Measurements from ENCODE around the gene CSGALNACT2. TPM values are rescaled to one million over a fixed set of nuclear protein-coding genes. Genes with fewer than 3 reads are reported as not detected.

The CSGALNACT2 gene
- total RNA-seq, 2 experiments from 2014 or later: 17.0 to 17.4 TPM

DNA sequence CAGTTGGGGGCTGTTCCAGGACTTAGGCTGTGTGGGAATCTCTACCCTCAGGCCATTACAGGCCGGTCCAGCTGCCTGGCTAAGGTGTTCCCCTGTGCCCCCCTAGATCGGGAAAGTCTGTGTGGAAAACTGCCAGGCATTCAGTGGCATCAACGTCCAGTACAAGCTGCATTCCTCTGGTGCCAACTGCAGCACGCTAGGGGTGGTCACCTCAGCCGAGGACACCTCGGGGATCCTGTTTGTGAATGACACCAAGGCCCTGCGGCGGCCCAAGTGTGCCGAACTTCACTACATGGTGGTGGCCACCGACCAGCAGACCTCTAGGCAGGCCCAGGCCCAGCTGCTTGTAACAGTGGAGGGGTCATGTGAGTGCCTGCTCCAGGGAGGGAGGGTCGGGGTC, 27.1 kb upstream of the CSGALNACT2 start:
- ChIA-PET CTCF (interaction anchor here (0.7 kb wide), 1 partner anchor 715 kb away, joined by 4 read pairs; no protein-coding TSS in a partner anchor), POLR2A (no interaction called here)

DNA sequence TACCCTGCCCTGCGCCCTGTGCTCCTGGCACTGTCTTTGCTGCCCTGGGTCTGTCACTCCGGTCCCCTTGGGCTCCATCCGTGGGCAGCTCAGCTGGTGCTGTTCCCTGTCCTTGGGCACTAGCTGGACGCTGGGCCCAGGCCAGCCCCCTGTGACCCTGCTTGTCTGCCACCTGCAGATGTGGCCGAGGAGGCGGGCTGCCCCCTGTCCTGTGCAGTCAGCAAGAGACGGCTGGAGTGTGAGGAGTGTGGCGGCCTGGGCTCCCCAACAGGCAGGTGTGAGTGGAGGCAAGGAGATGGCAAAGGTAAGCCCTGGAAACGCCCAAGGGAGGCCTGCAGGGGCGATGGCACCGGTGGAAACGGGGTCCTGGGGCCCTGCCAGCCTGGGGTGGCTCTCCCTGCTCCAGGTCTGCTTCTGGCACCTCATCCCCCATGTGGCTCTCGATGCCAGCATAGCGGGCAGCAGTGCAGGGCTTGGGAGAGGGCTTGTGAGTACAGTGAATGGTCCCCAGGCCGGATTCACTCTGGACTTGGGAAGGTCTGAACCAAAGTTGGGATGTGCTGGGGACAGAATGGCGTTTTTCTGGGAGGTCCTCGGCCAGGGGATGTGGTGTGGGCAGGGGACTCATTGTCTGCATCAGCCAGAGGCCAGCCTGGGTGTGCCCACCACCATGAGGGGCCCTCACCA, 26.2 kb upstream of the CSGALNACT2 start:
- POLR2A ChIA-PET: no interaction called here
- CTCF ChIA-PET: no interaction called here

DNA sequence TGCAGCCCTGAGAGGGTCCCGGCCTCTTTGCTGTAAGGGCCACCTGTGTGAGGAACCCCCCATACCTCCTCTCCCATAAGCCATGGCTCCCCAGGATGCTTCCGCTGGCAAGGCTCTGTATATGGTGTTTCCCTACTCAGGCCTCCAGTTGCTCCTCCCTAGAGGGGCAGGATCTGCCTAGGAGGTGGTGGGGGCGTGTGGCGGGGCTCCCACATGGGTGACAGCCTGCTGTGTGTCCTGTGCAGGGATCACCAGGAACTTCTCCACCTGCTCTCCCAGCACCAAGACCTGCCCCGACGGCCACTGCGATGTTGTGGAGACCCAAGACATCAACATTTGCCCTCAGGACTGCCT, 25.7 kb upstream of the CSGALNACT2 start:
- POLR2A ChIA-PET: no interaction called here
- CTCF ChIA-PET: no interaction called here

DNA sequence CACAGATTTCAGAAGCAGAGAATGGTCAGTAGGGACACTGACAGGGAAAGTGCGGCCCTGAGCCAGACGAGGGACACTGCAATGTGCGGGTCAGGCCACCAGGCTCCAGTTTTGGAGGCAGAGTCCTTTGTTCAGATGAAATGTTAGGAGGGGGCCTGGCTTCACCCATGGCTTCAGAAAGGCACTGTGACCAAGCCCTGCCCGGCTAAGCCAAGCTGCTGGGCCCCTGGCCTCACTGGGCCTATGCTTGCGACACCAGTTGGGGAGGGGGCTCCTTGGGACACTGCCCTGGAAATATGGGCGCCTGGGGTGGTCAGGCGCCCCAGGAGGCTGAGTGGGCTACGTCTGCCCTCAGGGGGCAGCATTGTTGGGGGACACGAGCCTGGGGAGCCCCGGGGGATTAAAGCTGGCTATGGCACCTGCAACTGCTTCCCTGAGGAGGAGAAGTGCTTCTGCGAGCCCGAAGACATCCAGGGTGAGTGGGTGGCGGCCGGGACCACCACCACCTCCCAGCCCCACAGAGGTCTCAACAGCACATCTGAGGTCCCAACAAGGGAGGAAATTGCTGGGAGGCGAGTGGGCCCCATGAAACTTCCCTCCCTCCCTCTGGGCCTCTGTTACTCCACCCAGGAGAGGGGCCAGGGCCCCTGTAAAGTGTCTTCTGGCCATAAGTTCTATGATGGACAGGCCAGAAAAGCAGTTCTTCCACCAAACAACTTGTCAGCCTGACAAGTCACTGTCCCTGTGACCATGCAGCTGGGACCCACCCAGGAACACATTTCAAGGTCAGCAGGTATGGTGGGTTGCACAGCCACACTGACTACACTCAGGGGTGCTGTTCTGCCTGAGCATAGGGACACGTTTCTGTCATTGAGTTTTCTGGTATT, 24.8 kb upstream of the CSGALNACT2 start:
- CTCF ChIA-PET: no interaction called here
- POLR2A ChIA-PET: no interaction called here

DNA sequence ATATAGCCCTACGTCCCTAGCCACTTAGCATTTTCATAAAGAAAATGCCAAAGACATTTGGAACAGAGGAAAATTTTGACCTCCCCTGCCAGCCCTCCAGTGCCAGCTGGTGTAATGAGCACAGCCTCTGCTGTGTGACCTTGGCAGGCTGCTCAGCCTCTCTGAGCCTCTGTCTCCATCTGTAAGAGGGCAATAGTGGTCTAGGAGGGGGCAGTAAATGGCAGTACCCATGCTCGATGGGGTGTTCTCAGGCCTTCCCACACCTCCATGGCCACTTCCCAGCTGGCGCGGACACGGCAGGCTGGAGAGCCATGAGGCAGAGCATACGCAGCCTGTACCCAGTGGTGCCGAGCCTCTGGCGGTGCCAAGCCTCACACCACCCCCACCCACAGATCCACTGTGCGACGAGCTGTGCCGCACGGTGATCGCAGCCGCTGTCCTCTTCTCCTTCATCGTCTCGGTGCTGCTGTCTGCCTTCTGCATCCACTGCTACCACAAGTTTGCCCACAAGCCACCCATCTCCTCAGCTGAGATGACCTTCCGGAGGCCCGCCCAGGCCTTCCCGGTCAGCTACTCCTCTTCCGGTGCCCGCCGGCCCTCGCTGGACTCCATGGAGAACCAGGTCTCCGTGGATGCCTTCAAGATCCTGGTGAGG, 24.0 kb upstream of the CSGALNACT2 start:
- ChIA-PET CTCF (no interaction called here), POLR2A (no interaction called here)

DNA sequence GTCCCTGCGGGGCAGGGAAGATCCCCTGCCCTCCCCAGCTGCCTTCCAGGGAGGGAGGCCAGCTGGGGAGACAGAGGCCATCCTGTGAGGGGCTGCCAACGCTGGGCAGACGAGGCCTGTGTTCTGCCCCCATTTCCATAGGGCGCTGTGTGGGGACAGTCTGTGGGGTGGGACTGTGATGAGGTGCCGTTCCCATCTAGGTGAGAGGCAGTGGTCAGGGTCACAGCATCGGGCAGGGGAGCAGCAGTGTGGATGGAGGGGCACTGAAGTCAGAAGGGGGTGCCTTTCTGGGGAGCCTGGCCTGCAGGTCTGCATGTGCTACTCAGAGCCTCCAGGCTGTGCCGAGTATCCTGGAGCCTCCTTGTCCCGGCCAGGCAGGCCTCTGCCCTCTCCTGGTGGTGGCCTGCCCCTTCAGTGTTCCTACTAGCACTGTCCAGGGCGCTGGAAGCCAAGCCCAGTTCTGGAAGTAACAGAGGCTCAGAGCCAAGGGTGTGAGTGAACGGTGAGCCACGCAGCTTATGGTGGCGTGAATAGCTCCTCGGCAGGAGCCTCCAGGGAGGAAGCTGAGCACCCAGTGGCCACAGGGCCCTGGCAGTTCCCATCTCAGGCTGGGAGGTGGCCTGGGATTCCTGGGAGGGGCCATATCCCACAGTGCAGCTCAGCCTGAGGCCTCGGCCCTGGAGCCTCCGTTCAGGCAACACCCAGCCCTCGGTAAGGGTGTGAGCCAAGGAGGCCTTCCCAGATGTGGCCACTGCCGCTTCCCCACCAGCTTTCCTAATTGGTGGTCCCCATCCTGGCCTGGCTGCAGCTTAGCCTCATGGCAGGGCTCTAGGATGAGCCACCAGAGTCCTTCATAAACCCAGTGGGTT, 23.3 kb upstream of the CSGALNACT2 start:
- ChIA-PET POLR2A (interaction anchor here (0.6 kb wide), 1 partner anchor 295 kb away, joined by 10 read pairs; no protein-coding TSS in a partner anchor), CTCF (no interaction called here)

DNA sequence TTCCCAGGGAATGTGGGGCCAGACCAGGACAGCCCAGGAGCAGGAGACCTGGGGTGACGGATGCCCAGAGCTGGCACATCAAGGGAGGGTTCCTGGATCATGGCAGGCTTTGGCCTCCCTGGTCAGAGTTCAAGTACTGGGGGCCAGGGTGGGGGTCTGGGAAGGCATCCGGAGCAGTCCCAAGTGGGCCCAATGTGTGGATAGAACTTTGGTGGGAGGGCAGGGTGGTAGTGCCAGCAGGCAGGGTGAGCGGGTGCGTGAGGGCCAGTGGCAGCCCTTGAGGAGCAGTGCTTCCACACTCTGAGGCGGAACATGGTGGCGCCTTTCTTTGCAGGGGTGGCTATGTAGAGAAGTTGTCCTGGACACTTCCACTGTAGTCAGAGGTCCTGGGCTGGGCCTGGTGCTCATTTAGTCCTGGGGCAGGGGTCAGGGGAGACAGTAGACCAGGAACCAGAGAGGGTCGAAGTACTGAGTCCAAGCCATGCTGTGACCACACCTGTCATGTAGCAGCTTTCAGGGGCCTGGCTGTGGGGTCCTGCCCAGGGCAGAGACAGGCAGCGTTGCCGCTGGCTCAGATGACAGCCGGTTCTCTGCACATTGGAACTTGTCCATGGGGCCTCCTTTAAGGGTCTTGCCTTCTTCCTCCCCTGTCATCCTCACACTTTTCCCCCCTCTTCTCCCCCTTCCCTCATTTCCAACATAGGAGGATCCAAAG, 22.2 kb upstream of the CSGALNACT2 start:
- CTCF ChIA-PET: no interaction called here
- POLR2A ChIA-PET: no interaction called here

DNA sequence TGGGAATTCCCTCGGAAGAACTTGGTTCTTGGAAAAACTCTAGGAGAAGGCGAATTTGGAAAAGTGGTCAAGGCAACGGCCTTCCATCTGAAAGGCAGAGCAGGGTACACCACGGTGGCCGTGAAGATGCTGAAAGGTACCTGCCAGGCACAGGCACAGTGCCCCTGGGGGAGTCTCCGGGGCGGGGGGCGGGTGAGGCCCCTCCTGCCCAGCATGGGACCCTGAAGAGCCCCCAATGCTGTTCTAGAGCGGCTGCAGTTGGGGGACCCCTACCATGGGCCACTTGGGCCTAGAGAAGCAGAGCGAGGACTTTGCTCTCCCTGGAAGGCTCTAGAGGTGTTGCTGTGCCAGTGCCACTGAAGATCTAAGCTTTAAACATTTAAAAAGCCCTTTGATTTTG, 21.6 kb upstream of the CSGALNACT2 start:
- POLR2A ChIA-PET: no interaction called here

DNA sequence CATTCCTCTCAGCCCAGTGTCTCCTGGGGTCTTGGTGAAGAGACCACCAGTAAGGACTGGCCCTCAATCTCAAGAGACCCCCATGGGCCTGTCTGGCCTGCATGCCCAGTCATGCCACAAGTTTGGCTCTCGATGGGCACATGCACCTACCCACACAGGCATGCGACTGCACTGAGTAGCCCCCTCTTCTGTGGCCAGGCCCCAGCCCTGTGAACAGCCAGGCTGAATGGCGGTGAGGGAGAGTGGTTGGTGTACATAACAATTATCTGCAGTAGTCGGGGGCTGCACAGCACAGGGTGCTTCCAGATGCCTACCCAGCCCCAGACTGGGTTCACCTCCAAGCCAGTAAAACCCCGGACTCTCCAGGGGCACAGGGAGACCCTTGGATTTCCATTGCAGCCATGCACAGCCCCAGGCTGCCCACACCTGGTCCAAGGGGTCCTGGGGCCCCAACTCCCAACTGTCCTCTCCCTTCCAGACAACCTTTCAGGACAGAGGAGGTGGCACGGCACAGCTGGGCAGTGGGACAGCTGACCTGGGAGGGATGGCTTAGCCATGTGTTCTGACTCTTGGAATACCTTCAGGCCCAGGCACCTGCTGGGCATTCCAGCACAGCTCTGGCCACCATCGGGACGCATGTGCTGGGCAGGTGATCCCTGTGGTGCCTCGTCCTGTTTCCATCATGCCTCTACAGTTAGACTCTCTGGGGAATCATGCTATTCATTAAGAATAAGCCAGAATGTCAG, 21.0 kb upstream of the CSGALNACT2 start:
- CTCF ChIA-PET: no interaction called here
- POLR2A ChIA-PET: no interaction called here

More for the DNA sequence above, 21.6 kb upstream of the CSGALNACT2 start:
- CTCF ChIA-PET: no interaction called here

DNA sequence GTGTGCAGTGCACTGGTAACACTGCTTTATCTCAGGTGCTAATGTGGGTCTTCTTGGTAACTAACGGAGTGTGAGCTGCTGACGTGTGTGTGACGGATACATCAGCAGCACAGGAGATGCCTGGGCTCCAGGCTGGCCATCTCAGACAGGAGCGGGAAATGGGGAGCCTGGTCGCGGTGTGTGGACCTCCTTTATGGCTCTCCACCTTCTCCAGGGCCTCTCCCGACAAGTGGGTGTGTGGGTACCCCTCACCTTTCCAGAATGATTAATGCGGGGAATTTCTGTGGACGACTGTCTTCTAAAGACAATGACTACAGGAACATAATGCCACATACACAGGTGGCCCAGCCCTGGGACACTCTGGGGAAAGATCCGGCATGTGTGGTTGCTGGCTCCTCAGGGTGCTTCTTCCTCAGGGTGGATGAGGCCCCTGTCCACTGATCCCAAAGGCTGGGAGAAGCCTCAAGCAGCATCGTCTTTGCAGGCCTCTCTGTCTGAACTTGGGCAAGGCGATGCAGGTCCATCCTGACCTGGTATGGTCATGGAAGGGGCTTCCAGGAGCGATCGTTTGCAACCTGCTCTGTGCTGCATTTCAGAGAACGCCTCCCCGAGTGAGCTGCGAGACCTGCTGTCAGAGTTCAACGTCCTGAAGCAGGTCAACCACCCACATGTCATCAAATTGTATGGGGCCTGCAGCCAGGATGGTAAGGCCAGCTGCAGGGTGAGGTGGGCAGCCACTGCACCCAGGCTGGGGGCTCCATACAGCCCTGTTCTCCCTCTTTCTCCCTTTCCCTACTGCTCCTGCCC, 20.3 kb upstream of the CSGALNACT2 start:
- ChIA-PET POLR2A (no interaction called here), CTCF (interaction anchor here (1.1 kb wide), 1 partner anchor 340 kb away, joined by 3 read pairs; no protein-coding TSS in a partner anchor)

DNA sequence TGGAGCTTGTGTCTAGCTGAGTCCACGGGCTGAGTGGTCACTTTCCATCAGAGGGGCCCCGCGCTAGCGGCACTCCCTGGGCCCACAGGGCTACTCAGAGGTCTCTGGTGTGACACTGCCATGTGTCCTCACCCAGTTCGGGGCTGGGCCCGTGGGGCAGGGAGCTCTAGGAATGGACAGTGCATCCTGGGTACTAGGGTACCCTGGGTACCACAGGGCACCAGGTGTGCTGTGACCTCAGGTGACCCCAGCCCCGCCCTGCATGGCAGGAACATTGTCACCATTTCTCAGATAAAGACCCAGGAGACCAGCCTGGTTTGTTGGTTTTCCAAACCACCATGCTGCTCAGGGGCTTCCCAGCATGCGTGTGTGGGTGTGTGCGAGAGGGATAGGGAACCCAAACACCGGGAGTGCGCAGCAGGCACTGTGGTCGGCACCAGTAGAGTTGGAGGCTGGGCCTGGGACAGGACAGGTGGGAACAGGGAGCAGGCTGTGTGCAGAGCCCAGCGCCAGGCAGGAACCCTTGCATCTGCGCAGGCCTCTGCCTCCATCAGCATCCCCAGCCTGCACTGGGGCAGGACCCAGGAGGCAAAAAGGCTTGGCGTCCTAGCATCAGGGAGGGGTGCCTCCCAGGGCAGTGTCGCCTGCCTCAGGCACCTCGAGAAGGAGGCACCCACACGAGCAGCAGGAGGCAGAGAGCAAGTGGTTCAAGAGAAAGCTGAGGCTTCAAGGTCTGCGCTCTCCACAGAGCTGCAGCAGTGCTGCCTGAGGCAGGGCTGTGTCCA, 19.4 kb upstream of the CSGALNACT2 start:
- ChIA-PET CTCF (interaction anchor here (1.1 kb wide), 1 partner anchor 339 kb away, joined by 3 read pairs; no protein-coding TSS in a partner anchor), POLR2A (interaction anchor here (1.0 to 3.7 kb wide), 2 partner anchors 11 to 20 kb away, joined by 3 to 39 read pairs; partner anchors contain the start of gene CSGALNACT2)

DNA sequence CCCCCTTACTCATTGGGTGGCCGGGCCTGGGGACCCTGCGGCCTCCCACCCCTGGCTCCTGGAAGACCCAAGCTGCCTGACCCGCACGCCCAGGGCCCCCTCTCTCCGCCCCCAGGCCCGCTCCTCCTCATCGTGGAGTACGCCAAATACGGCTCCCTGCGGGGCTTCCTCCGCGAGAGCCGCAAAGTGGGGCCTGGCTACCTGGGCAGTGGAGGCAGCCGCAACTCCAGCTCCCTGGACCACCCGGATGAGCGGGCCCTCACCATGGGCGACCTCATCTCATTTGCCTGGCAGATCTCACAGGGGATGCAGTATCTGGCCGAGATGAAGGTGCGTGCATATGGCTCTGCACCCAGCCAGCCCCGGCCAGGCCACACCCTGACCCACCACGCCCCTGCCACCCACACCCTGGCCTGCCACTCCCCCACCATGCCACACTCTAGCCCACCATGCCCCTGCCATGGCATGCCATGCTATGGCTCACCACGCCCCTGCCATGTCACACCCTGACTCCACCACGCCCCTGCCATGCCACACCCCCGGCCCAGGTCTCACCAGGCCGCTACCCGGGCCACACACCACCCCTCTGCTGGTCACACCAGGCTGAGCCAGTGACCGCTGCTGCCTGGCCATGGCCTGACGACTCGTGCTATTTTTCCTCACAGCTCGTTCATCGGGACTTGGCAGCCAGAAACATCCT, 18.7 kb upstream of the CSGALNACT2 start:
- POLR2A ChIA-PET: interaction anchor here (1.0 to 3.7 kb wide), 2 partner anchors 10 to 19 kb away, joined by 3 to 39 read pairs; partner anchors contain the start of gene CSGALNACT2
- CTCF ChIA-PET: no interaction called here

DNA sequence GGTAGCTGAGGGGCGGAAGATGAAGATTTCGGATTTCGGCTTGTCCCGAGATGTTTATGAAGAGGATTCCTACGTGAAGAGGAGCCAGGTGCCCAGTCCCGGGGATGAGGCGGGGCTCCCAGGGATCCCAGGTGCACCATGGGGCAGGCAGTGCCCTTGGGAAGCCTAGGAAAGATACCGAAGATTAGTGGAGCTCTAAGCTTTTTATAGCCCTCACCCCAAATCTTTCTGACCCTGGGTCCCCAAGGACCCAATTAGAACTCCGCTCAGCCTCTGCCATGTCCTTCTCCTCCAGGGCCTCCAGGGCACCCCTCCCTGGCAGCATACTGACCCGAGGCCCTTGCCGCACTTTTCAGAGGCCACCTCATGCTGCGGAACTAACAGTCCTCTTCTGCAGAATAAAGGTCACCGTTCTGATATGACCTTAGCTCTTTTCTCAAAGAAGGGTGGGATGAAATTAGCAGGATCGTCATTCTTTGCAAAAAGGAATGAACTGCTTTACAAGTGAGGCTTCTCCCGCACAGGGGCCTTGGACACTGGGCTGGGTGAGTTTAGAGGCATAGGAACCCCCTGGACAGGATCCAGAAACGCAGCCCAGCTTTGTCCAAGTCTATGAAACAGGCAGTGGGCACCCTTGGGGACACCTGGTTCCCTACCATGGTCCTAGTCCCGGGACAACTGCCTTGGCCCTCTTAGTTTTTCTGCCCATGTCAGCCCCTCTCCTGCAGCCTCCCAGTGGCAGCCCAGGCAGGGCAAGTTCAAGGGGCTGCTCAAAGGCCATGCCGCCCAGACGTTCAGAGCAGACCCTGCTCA, 17.9 kb upstream of the CSGALNACT2 start:
- ChIA-PET CTCF (interaction anchor here (1.0 to 2.6 kb wide), 5 partner anchors 15 to 63 kb away, joined by 3 to 11 read pairs (median 3); partner anchors contain the start of gene CSGALNACT2), POLR2A (interaction anchor here (1.0 to 3.7 kb wide), 2 partner anchors 9 to 18 kb away, joined by 3 to 39 read pairs; partner anchors contain the start of gene CSGALNACT2)

DNA sequence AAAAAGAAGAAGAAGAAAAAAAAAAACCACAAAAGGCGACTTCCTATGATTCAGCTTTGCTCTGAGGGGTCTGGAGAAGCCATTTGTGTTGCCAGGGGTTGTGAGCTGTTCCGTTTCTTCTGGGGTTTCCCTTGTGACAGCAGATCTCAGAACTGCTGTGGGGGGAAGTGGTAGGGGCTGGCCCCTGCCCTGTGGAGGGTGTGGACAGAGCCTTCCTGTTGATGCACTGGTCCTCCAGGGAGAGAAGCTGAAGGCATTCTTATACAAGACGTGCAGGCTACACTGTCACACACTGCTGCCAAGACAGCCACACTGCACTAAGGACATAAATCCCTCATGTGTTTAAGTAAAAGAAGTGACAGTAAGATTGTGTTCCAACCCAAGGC, 17.3 kb upstream of the CSGALNACT2 start:
- ChIA-PET CTCF (interaction anchor here (0.6 to 2.6 kb wide), 6 partner anchors 16 to 520 kb away, joined by 3 to 11 read pairs (median 4); partner anchors contain the start of gene CSGALNACT2), POLR2A (interaction anchor here (3.7 kb wide), 1 partner anchor 18 kb away, joined by 39 read pairs; the partner anchor contains the start of gene CSGALNACT2)

DNA sequence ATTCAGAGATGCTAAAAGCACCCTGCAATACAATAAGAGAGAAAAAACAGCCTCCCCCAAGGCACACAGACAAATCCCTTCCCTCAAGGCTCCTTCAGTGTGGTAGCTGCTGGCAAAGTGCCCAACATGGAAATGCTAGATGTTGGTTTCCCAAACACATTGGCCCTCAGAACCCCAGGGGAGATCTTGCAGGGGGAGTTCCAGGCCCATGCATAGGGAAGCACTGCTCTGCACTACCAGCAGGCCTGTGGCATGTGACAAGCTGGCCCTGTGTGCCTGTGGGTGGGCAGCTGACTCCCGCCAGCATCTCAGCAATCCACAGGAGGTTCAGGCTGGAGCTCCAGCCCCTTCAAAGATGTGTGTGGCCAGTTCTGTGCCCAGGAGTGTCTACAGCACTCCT, 16.8 kb upstream of the CSGALNACT2 start:
- ChIA-PET POLR2A (interaction anchor here (3.7 kb wide), 1 partner anchor 17 kb away, joined by 39 read pairs; the partner anchor contains the start of gene CSGALNACT2), CTCF (interaction anchor here (0.6 to 2.6 kb wide), 6 partner anchors 17 to 520 kb away, joined by 3 to 11 read pairs (median 4); partner anchors contain the start of gene CSGALNACT2)
